Measurements from ENCODE around the gene ZBTB11.
"Not testable (repeated sequence)": the region's sequence is repeated elsewhere in the genome, so short reads cannot be mapped to it uniquely, and the experiment has no call there.

Gene ZBTB11

DNA sequence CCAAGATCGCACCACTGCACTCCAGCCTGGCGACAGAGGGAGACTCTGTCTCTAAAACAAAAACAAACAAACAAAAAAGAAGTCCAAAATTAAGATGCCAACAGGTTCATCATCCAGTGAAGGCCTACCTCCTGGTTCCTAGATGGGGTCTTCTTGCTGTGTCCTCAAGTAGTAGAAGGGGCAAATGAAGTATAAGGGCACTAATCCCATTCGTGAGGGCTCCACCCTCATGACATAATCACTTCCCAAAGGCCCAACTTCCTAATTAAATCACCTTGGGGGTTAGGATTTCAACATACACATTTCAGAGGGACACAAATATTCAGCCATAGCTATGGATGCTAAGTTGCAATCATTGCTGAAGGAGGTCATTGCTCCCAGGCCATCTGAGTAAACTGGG, 57.2 kb downstream of the ZBTB11 start:
- no peak for DNase-seq (ENCODE audit: extremely low read depth in 1 of 2, low read depth in 1 of 2)

GRCh38 chr3:101618726-101619125, 58.2 kb downstream of the ZBTB11 start:
- DNase-seq (ENCODE audit: extremely low read depth in 1 of 2, low read depth in 1 of 2): no peak

GRCh38 chr3:101617478-101617877, 59.5 kb downstream of the ZBTB11 start:
- DNase-seq (ENCODE audit: extremely low read depth in 1 of 2, low read depth in 1 of 2): no peak

DNA sequence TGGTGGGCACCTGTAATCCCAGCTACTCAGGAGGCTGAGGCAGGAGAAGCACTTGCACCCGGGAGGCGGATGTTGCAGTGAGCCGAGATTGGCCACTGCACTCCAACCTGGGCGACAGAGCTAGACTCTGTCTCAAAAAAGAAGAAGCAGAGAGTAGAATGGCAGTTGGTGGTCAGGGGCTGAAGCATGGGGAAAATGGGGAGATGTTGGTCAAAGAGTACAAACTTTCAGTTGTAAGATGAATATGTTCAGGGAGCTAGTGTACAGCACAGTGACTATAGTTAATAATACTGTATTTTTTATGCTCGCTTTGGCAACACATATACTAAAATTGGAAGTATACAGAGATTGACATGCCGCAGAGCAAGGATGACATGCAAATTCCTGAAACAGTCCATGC, 61.4 kb downstream of the ZBTB11 start:
- no peak for DNase-seq (ENCODE audit: extremely low read depth in 1 of 2, low read depth in 1 of 2)

DNA sequence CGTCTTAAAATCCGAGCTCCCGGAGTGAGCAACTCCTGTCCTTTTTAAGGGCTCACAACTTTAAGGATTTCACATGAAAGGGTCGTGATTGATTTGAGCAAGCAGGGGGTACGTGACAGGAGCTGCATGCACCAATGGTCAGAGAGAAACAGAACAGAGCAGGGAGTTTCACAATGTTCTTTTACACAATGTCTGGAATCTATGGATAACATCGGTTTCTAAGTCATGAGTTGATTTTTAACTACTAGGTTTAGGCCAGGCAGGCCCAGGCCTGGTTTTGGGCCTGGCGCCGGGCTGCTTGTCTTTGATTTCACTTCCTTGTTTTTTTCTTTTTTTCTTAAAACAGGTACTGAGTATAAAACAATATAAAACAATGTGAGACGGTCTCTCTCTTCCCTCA, 63.9 kb downstream of the ZBTB11 start:
- DNase-seq (ENCODE audit: extremely low read depth in 1 of 2, low read depth in 1 of 2): not testable (repeated sequence)

DNA sequence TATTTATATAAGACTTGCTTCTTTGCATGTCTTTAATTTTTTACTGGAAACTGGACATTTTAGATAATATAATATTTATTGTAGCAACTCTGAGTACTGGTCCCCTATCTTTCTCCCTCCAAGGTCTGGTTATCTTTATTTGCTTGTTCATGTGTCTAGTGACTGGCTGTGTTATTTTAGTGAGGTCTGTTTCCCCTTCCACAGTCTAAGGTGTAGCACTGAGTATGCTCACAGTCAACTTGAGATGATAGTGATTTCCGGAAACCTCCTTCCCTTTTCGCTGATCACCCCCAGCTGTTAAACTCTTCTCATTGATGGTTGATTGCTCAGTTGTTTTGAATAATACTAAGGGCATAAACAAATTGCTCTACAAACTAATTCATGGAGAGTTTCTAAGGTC, 65.9 kb downstream of the ZBTB11 start:
- DNase-seq (ENCODE audit: extremely low read depth in 1 of 2, low read depth in 1 of 2): no peak

DNA sequence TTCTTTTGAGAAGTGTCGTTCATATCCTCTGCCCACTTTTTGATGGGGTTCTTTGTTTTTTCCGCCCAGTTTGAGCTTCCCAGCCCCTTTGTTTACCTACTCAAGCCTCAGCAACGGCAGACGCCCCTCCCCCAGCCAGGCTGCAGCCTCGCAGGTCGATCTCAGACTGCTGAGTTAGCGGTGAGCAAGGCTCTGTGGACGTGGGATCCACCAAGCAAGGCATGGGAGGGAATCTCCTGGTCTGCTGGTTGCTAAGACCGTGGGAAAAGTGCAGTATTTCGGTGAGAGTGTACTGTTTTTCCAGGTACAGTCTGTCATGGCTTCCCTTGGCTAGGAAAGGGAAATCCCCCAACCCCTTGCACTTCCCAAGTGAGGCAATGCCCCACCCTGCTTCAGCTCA, 71.5 kb downstream of the ZBTB11 start:
- DNase-seq (ENCODE audit: extremely low read depth in 1 of 2, low read depth in 1 of 2): not testable (repeated sequence)

DNA sequence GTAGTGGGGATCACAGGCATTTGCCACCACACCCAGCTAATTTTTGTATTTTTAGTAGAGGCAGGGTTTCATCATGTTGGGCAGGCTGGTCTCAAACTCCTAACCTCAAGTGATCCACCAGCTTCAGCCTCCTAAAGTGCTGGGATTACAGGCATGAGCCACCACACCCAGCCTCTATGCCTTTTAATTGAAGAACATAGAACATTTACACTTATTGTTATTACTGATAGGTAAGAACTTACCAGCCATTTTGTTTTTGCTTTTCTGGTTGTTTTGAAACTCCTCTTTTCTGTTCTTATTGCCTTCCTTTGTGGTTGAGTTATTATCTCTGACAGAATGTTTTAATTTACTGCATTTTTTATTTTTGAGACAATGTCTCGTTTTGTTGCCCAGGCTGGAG, 73.7 kb downstream of the ZBTB11 start:
- DNase-seq (ENCODE audit: extremely low read depth in 1 of 2, low read depth in 1 of 2): no peak

DNA sequence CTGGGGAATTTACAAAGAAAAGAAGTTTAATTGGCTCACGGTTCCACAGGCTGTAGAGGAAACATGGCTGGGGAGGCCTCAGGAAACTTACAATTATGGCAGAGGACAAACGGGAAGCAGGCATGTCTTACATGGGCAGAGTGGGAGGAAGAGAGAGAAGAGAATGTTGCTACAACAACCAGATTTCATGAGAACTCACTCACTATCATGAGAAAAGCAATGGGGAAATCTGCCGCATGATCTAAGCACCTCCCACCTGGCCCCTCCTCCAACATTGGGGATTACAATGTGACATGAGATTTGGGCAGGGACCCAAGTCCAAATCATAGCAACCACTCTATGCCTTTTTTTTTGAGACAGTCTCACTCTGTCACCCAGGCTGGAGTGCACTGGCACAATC, 74.2 kb downstream of the ZBTB11 start:
- no peak for DNase-seq (ENCODE audit: extremely low read depth in 1 of 2, low read depth in 1 of 2)

All from activated CD8-positive, alpha-beta memory T cell treated with anti-CD3 and anti-CD28 coated beads for 1 hour (primary cell).